GM12865 (cell line): ENCODE data around the gene PLAC1.

ENCODE experiments used
- DNase-seq: peaks from one replicate; pipeline ENCODE4 v3.0.0; 2010; ENCODE audit warnings: low read depth
- H3K4me3 ChIP-seq: 2 replicates; pipeline ENCODE4 v1.5.1; 2011; ENCODE audit warnings: mild to moderate bottlenecking, low read depth, low read length, control low read depth
- TF ChIP-seq, protein P1 (sequence below): IDR thresholded peaks from 2 replicates; pipeline ENCODE4 v1.5.1; 2011; ENCODE audit warnings: low read length, control low read depth, low read depth, inconsistent platforms; ENCODE audit not compliant: insufficient read depth; ENCODE audit errors: missing control alignments

Gene PLAC1

DNA sequence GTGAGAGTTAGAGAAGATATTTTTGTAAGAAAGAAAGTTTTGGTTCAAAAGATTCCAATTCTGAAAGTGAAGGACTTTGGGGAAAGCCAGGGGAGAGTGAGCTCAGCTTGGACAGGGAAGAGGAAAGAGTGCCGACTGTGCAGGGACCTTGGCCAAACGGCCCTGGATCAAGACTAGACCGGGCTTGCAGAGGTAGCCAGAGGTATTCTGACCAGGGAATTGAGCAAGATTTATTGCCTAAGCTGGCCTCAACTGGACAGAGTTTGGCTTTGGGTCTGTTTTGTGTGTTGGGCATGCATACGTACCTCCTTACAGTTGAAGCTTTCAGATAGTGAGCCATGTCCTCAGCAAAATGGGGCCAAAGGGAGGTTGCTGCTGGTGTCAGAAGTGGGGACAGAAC lies 11.6 kb downstream of the PLAC1 start:
- no peak overlapping the region for H3K4me3 ChIP-seq
- TF ChIP-seq, protein P1, sequence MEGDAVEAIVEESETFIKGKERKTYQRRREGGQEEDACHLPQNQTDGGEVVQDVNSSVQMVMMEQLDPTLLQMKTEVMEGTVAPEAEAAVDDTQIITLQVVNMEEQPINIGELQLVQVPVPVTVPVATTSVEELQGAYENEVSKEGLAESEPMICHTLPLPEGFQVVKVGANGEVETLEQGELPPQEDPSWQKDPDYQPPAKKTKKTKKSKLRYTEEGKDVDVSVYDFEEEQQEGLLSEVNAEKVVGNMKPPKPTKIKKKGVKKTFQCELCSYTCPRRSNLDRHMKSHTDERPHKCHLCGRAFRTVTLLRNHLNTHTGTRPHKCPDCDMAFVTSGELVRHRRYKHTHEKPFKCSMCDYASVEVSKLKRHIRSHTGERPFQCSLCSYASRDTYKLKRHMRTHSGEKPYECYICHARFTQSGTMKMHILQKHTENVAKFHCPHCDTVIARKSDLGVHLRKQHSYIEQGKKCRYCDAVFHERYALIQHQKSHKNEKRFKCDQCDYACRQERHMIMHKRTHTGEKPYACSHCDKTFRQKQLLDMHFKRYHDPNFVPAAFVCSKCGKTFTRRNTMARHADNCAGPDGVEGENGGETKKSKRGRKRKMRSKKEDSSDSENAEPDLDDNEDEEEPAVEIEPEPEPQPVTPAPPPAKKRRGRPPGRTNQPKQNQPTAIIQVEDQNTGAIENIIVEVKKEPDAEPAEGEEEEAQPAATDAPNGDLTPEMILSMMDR = no peak
- no peak for DNase-seq

DNA sequence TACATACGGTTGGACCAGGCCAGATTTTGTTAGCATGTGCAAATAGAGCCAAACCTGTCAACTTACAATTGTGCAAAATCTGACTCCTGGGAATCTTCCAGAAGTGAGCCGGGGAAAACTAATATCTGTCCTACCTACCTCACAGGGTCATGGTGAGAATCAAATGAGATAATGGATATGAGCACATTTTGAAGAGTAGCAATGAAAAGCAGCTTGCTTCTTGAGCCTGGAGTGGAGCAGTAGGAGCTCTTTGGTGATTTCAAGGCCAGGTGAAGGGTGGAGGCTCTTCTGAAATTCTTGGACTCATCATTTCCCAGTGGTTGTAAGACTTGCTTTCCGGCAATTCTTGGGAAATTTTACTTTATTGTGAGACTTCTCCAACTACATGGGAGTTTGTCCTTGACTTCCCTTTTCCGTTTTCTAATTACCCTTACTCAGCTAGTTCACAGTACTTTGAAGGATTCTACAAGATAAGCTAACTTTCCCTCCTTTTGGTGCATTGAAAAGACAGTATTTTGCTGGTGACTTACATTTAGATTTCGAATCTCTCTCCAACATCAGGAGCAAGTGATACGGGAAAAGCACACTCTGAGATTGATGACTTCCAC lies 12.2 kb downstream of the PLAC1 start:
- H3K4me3 ChIP-seq = no peak overlapping the region
- no peak for DNase-seq
- TF ChIP-seq, protein P1 = no peak

DNA sequence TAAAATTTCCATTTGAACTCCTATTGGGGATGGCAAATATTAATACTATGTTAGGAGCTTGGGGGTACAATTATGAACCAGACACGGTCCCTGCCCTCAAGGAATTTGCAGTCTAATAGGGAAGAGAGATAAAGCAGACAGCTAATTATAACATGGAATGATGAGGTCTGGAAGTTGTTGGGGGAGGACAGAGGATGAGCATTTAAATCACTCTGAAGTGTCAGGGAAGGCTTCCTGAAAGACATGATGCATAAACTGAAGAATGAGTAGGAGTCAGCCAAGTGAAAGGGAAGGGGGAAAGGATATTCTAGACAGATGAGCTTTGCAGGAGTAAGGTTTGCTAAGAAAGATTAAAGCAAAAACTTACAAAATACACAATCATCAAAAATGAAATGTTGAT lies 15.9 kb downstream of the PLAC1 start:
- H3K4me3 ChIP-seq = no peak overlapping the region
- TF ChIP-seq, protein P1 = no peak
- no peak for DNase-seq

DNA sequence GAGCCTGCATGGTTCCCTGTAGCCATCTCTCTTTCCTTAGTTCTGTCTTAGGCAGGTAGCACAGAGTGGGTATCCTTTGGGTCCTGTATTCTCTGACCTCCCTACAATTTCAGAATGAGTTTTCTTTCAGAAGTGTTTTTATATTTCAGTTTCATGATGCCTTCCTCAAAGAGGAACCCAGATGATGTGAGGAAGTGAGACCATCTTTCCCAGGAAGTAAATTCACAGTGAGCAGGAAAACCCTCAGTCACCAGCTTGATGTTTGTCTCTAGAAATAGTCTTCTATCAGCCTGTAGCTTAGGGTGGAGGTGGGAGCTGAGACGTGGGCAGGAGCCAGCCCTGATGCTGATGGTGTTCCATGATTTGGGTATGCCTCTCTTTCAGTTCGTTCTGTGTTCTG lies 16.9 kb downstream of the PLAC1 start:
- H3K4me3 ChIP-seq = no peak overlapping the region
- TF ChIP-seq, protein P1 = no peak
- DNase-seq = no peak

DNA sequence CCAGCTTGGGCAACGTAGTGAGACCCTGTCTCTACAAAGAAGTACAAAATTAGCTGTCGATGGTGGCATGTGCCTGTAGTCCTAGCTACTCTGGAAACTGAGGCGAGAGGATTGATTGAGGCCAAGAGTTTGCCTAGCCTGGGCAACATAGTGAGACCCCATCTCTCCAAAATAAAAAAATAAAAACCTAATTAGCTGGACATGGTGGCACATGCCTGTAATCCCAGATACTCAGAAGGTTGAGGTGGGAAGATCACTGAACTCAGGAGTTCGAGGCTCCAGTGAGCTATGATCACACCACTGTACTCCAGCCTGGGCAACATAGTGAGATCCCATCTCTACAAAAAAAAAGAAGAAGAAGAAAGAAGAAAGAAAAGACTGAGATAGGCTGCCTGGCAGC lies 17.4 kb downstream of the PLAC1 start:
- TF ChIP-seq, protein P1 = no peak
- DNase-seq = no peak

DNA sequence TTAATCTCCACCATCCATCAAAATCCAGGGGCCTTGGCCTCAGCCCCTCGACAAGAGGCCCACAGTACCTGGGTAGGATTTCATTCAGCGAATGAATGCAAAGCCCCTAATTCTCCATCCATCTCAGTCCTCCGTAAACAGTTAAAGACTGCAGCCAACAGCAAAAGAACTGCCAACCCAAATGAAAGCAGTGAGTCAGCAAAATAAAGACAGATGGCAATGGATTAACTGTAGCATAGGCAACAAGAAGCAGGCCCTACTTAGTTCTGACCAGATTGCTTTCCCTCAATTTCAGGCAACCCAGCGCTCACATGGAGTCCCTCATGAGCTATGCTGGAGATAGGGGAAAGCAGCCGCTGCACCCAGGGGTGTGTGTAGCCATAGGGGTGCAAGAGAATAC lies 21.4 kb downstream of the PLAC1 start:
- TF ChIP-seq, protein P1 = no peak
- no peak for DNase-seq
- no peak overlapping the region for H3K4me3 ChIP-seq

More for the DNA sequence above, 17.4 kb downstream of the PLAC1 start:
- H3K4me3 ChIP-seq = no peak overlapping the region

DNA sequence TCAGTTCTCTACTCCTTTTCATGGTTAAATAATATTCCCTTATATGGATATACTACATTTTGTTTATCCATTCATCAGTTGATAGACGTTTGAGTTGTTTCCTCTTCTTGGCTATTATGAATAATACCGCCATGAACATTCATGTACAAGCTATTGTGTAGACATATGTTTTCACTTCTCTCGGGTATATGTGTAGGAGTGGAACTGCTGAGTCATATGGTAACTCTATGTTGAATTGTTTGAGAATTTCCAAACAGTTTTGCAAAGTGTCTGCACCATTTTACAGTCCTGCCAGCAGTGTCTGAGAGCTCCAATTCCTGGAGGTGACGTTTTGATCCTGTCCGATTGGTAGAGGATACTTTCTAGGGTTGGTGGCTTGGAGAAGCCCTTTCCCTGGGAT lies 23.6 kb downstream of the PLAC1 start:
- TF ChIP-seq, protein P1 = no peak
- DNase-seq = peak; percentile 46
- H3K4me3 ChIP-seq = no peak overlapping the region
